ENCODE results near the gene GDF11.
A peak's percentile ranks its signal among the peaks of the same experiment; 100 is the strongest.

The GDF11 gene

GRCh38 chr12:55733021-55733555, 9.8 kb upstream of the GDF11 start:
- Histone ChIP-seq H3K27ac (ENCODE audit: low read length) (no peak overlapping the region), H3K36me3 (ENCODE audit: control insufficient read depth in 2 of 2, insufficient read depth in 2 of 2, low read length in 2 of 2) (peaks cover 0 to 3% of the 10 kb centered on the region in 2 donors), H3K27me3 (ENCODE audit: control insufficient read depth in 1 of 2, insufficient read depth in 2 of 2, low read length in 2 of 2) (no peaks in the 10 kb centered on the region), H3K9me3 (ENCODE audit: control insufficient read depth in 2 of 2, low read length in 2 of 2) (no peaks in the 10 kb centered on the region), H3K9ac (ENCODE audit: low read length in 2 of 2) (no peak overlapping the region), H3K4me1 (ENCODE audit: control insufficient read depth, insufficient read depth, low read length) (peaks cover 41% of the 10 kb centered on the region), H3K4me3 (ENCODE audit: low read length in 2 of 2) (no peak overlapping the region)

- H3K27ac ChIP-seq (ENCODE audit: low read length), result no peak overlapping the region
- H3K9ac ChIP-seq (ENCODE audit: low read length in 2 of 2), result no peak overlapping the region
- no peaks in the 10 kb centered on the region for H3K9me3 ChIP-seq (ENCODE audit: control insufficient read depth in 2 of 2, low read length in 2 of 2)
- no peaks in the 10 kb centered on the region for H3K27me3 ChIP-seq (ENCODE audit: control insufficient read depth in 1 of 2, insufficient read depth in 2 of 2, low read length in 2 of 2)
- H3K4me3 ChIP-seq (ENCODE audit: low read length in 2 of 2), result no peak overlapping the region
- peaks cover 0 to 3% of the 10 kb centered on the region in 2 donors for H3K36me3 ChIP-seq (ENCODE audit: control insufficient read depth in 2 of 2, insufficient read depth in 2 of 2, low read length in 2 of 2)
- H3K4me1 ChIP-seq (ENCODE audit: control insufficient read depth, insufficient read depth, low read length), result peaks cover 46% of the 10 kb centered on the region
These were observed 9.1 kb upstream of the GDF11 start for GRCh38 chr12:55733858-55734257.

GRCh38 chr12:55734595-55734994, 8.3 kb upstream of the GDF11 start:
- no peak overlapping the region for H3K4me3 ChIP-seq (ENCODE audit: low read length in 2 of 2)
- no peak overlapping the region for H3K27ac ChIP-seq (ENCODE audit: low read length)
- H3K27me3 ChIP-seq (ENCODE audit: control insufficient read depth in 1 of 2, insufficient read depth in 2 of 2, low read length in 2 of 2), result no peaks in the 10 kb centered on the region

GRCh38 chr12:55736076-55736475, 6.8 kb upstream of the GDF11 start:
- Histone ChIP-seq H3K9me3 (ENCODE audit: control insufficient read depth in 2 of 2, low read length in 2 of 2) (no peaks in the 10 kb centered on the region), H3K4me1 (ENCODE audit: control insufficient read depth, insufficient read depth, low read length) (peaks cover 24% of the 10 kb centered on the region), H3K36me3 (ENCODE audit: control insufficient read depth in 2 of 2, insufficient read depth in 2 of 2, low read length in 2 of 2) (peaks cover 0 to 3% of the 10 kb centered on the region in 2 donors), H3K27ac (ENCODE audit: low read length) (no peak overlapping the region), H3K9ac (ENCODE audit: low read length in 2 of 2) (no peak overlapping the region), H3K27me3 (ENCODE audit: control insufficient read depth in 1 of 2, insufficient read depth in 2 of 2, low read length in 2 of 2) (no peaks in the 10 kb centered on the region), H3K4me3 (ENCODE audit: low read length in 2 of 2) (no peak overlapping the region)

More at GRCh38 chr12:55734595-55734994, 8.3 kb upstream of the GDF11 start:
- Histone ChIP-seq H3K4me1 (ENCODE audit: control insufficient read depth, insufficient read depth, low read length) (peaks cover 39% of the 10 kb centered on the region), H3K36me3 (ENCODE audit: control insufficient read depth in 2 of 2, insufficient read depth in 2 of 2, low read length in 2 of 2) (peaks cover 0 to 3% of the 10 kb centered on the region in 2 donors), H3K9ac (ENCODE audit: low read length in 2 of 2) (no peak overlapping the region), H3K9me3 (ENCODE audit: control insufficient read depth in 2 of 2, low read length in 2 of 2) (no peaks in the 10 kb centered on the region)

GRCh38 chr12:55736780-55737580, 5.9 kb upstream of the GDF11 start:
- peaks cover 0 to 3% of the 10 kb centered on the region in 2 donors for H3K36me3 ChIP-seq (ENCODE audit: control insufficient read depth in 2 of 2, insufficient read depth in 2 of 2, low read length in 2 of 2)
- no peak overlapping the region for H3K4me3 ChIP-seq (ENCODE audit: low read length in 2 of 2)
- no peaks in the 10 kb centered on the region for H3K27me3 ChIP-seq (ENCODE audit: control insufficient read depth in 1 of 2, insufficient read depth in 2 of 2, low read length in 2 of 2)
- peaks cover 25% of the 10 kb centered on the region for H3K4me1 ChIP-seq (ENCODE audit: control insufficient read depth, insufficient read depth, low read length)
- no peak overlapping the region for H3K27ac ChIP-seq (ENCODE audit: low read length)
- H3K9ac ChIP-seq (ENCODE audit: low read length in 2 of 2), result peak overlapping the region in 1 of 2 donors; percentile 7
- H3K9me3 ChIP-seq (ENCODE audit: control insufficient read depth in 2 of 2, low read length in 2 of 2), result no peaks in the 10 kb centered on the region

GRCh38 chr12:55737581-55738122, 5.3 kb upstream of the GDF11 start:
- H3K4me1 ChIP-seq (ENCODE audit: control insufficient read depth, insufficient read depth, low read length), result peaks cover 25% of the 10 kb centered on the region
- no peaks in the 10 kb centered on the region for H3K9me3 ChIP-seq (ENCODE audit: control insufficient read depth in 2 of 2, low read length in 2 of 2)
- H3K27ac ChIP-seq (ENCODE audit: low read length), result peak overlapping the region; percentile 71
- no peaks in the 10 kb centered on the region for H3K27me3 ChIP-seq (ENCODE audit: control insufficient read depth in 1 of 2, insufficient read depth in 2 of 2, low read length in 2 of 2)
- no peaks in the 10 kb centered on the region for H3K36me3 ChIP-seq (ENCODE audit: control insufficient read depth in 2 of 2, insufficient read depth in 2 of 2, low read length in 2 of 2)
- peak overlapping the region; percentile 81 to 82 for H3K4me3 ChIP-seq (ENCODE audit: low read length in 2 of 2)
- H3K9ac ChIP-seq (ENCODE audit: low read length in 2 of 2), result peak overlapping the region; percentile 36 to 72

GRCh38 chr12:55738123-55739024, 4.5 kb upstream of the GDF11 start:
- no peaks in the 10 kb centered on the region for H3K27me3 ChIP-seq (ENCODE audit: control insufficient read depth in 1 of 2, insufficient read depth in 2 of 2, low read length in 2 of 2)
- H3K9ac ChIP-seq (ENCODE audit: low read length in 2 of 2), result peak overlapping the region; percentile 72

GRCh38 chr12:55739025-55739378, 3.9 kb upstream of the GDF11 start:
- H3K9me3 ChIP-seq (ENCODE audit: control insufficient read depth in 2 of 2, low read length in 2 of 2), result no peaks in the 10 kb centered on the region
- no peaks in the 10 kb centered on the region for H3K27me3 ChIP-seq (ENCODE audit: control insufficient read depth in 1 of 2, insufficient read depth in 2 of 2, low read length in 2 of 2)
- no peak overlapping the region for H3K27ac ChIP-seq (ENCODE audit: low read length)
- peaks cover 30% of the 10 kb centered on the region for H3K4me1 ChIP-seq (ENCODE audit: control insufficient read depth, insufficient read depth, low read length)
- peak overlapping the region in 1 of 2 donors; percentile 82 for H3K4me3 ChIP-seq (ENCODE audit: low read length in 2 of 2)
- H3K36me3 ChIP-seq (ENCODE audit: control insufficient read depth in 2 of 2, insufficient read depth in 2 of 2, low read length in 2 of 2), result no peaks in the 10 kb centered on the region
- no peak overlapping the region for H3K9ac ChIP-seq (ENCODE audit: low read length in 2 of 2)

More at GRCh38 chr12:55738123-55739024, 4.5 kb upstream of the GDF11 start:
- Histone ChIP-seq H3K27ac (ENCODE audit: low read length) (peak overlapping the region; percentile 71), H3K4me1 (ENCODE audit: control insufficient read depth, insufficient read depth, low read length) (peaks cover 25% of the 10 kb centered on the region), H3K4me3 (ENCODE audit: low read length in 2 of 2) (peak overlapping the region; percentile 81 to 82), H3K9me3 (ENCODE audit: control insufficient read depth in 2 of 2, low read length in 2 of 2) (no peaks in the 10 kb centered on the region), H3K36me3 (ENCODE audit: control insufficient read depth in 2 of 2, insufficient read depth in 2 of 2, low read length in 2 of 2) (no peaks in the 10 kb centered on the region)

- Histone ChIP-seq H3K36me3 (ENCODE audit: control insufficient read depth in 2 of 2, insufficient read depth in 2 of 2, low read length in 2 of 2) (no peaks in the 10 kb centered on the region), H3K4me1 (ENCODE audit: control insufficient read depth, insufficient read depth, low read length) (peaks cover 41% of the 10 kb centered on the region), H3K9ac (ENCODE audit: low read length in 2 of 2) (peak overlapping the region; percentile 72 to 74), H3K4me3 (ENCODE audit: low read length in 2 of 2) (peak overlapping the region; percentile 54 to 68), H3K9me3 (ENCODE audit: control insufficient read depth in 2 of 2, low read length in 2 of 2) (no peaks in the 10 kb centered on the region), H3K27me3 (ENCODE audit: control insufficient read depth in 1 of 2, insufficient read depth in 2 of 2, low read length in 2 of 2) (no peaks in the 10 kb centered on the region), H3K27ac (ENCODE audit: low read length) (peak overlapping the region; percentile 62)
These were observed 816 bp upstream of the GDF11 start for GRCh38 chr12:55741931-55742680.
